ENCODE measurements around the gene ZIC5.

ZIC5 gene

DNA sequence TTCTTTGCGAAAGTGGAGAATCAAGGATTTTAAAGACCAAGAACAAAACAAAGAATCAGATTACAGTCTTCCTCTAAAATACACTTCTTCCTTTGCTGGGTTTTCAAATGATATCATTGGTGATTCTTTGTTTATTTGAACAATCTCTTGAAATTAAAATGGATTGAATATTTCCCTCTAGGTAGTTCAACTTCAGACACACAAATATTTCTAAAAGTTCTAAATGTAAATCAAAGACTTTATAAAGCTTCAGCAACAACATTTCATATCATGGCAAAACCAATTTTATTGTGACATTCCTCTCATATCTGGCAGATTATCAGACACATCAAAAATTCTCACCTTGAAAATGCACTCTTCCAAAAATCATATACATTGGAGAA lies 23.1 kb upstream of the ZIC5 start:
- Histone ChIP-seq H2BK15ac (ENCODE audit: low read length) (no peak overlapping the region), H3K14ac (ENCODE audit: low read length) (no peak overlapping the region), H3K4me1 (ENCODE audit: control insufficient read depth in 2 of 2, insufficient read depth in 1 of 2, low read depth in 1 of 2, low read length in 2 of 2) (peaks cover 16 to 40% of the 10 kb centered on the region in 2 donors), H4K8ac (ENCODE audit: low read depth, low read length) (no peak overlapping the region), H2BK120ac (ENCODE audit: low read depth, low read length) (no peak overlapping the region), H3K23ac (ENCODE audit: low read depth, low read length, poor library complexity) (no peak overlapping the region), H2AFZ (ENCODE audit: low read length) (no peak overlapping the region), H4K91ac (ENCODE audit: low read depth, low read length, poor library complexity) (no peak overlapping the region), H3K79me1 (ENCODE audit: low read depth, low read length) (peaks cover 6% of the 10 kb centered on the region), H3K9me3 (replicated peaks in 1 of 2; ENCODE audit: control insufficient read depth in 2 of 2, insufficient read depth in 1 of 2, low read depth in 1 of 2, low read length in 2 of 2) (peaks cover 0 to 3% of the 10 kb centered on the region in 2 donors), H2BK5ac (ENCODE audit: low read length) (no peak overlapping the region), H3K4ac (ENCODE audit: low read length) (no peak overlapping the region), H3K4me3 (ENCODE audit: low read length in 2 of 2) (no peak overlapping the region), H3K27ac (replicated peaks; ENCODE audit: low read length) (no peak overlapping the region), H3K4me2 (ENCODE audit: insufficient read depth, low read length, poor library complexity, severe bottlenecking) (no peak overlapping the region), H2AK5ac (ENCODE audit: low read depth, low read length) (no peak overlapping the region), H3K36me3 (replicated peaks in 1 of 2; ENCODE audit: control insufficient read depth in 2 of 2, insufficient read depth in 2 of 2, low read length in 2 of 2) (peaks cover 0 to 6% of the 10 kb centered on the region in 2 donors), H3K18ac (ENCODE audit: low read length) (no peak overlapping the region), H3K27me3 (ENCODE audit: control insufficient read depth in 3 of 3, insufficient read depth in 3 of 3, low read depth in 1 of 3, low read length in 3 of 3) (peaks cover 15 to 65% (median 50%) of the 10 kb centered on the region in 3 experiments), H2BK12ac (ENCODE audit: low read length) (no peak overlapping the region), H3K9ac (ENCODE audit: low read depth, low read length, poor library complexity) (no peak overlapping the region)
- WGBS, 2 donors (ENCODE audit: extremely low coverage in 2 of 2, insufficient read length in 2 of 2, insufficient replicate concordance in 1 of 2), result no CpG with 5 or more reads among the region's 1 CpG
- peak; percentile 9 for DNase-seq (ENCODE audit: low spot score)

DNA sequence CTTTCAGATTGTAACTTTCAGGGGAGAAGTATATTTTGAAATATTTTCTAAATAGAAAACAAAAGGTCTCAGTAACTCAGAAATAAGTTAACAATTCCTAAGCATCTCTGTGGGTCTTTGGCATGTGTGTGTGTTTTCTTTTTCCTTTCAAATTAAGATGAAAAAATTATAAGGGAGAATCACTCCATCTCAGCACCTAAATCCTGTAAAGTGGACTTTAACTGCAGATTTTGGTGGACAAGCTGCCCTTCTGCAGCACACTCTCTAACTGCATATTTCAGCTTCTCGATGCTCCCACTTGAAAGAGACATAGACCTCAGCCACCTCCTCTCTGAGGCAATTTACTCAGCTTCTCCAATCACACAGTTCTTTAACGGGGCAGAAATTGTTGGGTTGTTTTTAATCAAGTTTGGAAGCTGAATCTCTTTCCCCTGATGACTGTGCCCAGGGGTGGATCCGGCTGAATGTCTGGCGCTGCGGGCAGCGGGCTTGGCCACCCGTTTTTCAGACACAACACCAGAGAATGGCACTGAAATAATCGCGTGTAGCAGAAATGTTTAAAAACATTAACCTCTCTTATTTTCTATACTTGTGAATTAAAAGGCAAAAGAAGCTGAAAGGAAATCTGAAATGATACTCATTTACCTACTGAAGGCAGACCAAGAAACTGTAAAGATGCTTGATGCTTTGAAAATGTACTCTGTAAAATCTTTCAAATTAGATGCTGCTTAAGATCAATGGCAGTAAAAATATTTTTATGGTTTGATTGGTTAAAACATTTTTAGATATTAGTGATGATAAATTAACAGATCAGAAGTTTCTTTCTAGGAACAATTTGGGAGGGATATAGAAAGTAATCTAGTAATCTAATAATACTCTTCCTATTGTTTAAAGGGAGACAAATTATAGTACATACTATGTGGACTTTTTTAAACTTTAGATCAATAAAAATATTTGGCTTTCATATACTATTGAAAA lies 22.4 kb upstream of the ZIC5 start:
- Histone ChIP-seq H3K14ac (ENCODE audit: low read length) (no peak overlapping the region), H3K36me3 (replicated peaks in 1 of 2; ENCODE audit: control insufficient read depth in 2 of 2, insufficient read depth in 2 of 2, low read length in 2 of 2) (peaks cover 0 to 13% of the 10 kb centered on the region in 2 donors), H3K9me3 (replicated peaks in 1 of 2; ENCODE audit: control insufficient read depth in 2 of 2, insufficient read depth in 1 of 2, low read depth in 1 of 2, low read length in 2 of 2) (peaks cover 0 to 3% of the 10 kb centered on the region in 2 donors), H2AK5ac (ENCODE audit: low read depth, low read length) (no peak overlapping the region), H3K4me3 (ENCODE audit: low read length in 2 of 2) (no peak overlapping the region), H2BK15ac (ENCODE audit: low read length) (no peak overlapping the region), H2BK12ac (ENCODE audit: low read length) (no peak overlapping the region), H2BK120ac (ENCODE audit: low read depth, low read length) (no peak overlapping the region), H2BK5ac (ENCODE audit: low read length) (no peak overlapping the region), H3K79me1 (ENCODE audit: low read depth, low read length) (peaks cover 6% of the 10 kb centered on the region), H3K4me2 (ENCODE audit: insufficient read depth, low read length, poor library complexity, severe bottlenecking) (no peak overlapping the region), H3K27ac (replicated peaks; ENCODE audit: low read length) (no peak overlapping the region), H4K8ac (ENCODE audit: low read depth, low read length) (no peak overlapping the region), H3K9ac (ENCODE audit: low read depth, low read length, poor library complexity) (no peak overlapping the region), H3K27me3 (ENCODE audit: control insufficient read depth in 3 of 3, insufficient read depth in 3 of 3, low read depth in 1 of 3, low read length in 3 of 3) (peaks cover 16 to 72% (median 50%) of the 10 kb centered on the region in 3 experiments), H3K23ac (ENCODE audit: low read depth, low read length, poor library complexity) (no peak overlapping the region), H3K4ac (ENCODE audit: low read length) (no peak overlapping the region), H4K91ac (ENCODE audit: low read depth, low read length, poor library complexity) (no peak overlapping the region), H3K4me1 (ENCODE audit: control insufficient read depth in 2 of 2, insufficient read depth in 1 of 2, low read depth in 1 of 2, low read length in 2 of 2) (peaks cover 19 to 40% of the 10 kb centered on the region in 2 donors), H3K18ac (ENCODE audit: low read length) (no peak overlapping the region), H2AFZ (ENCODE audit: low read length) (no peak overlapping the region)
- no CpG with 5 or more reads among the region's 9 CpGs for WGBS, 2 donors (ENCODE audit: extremely low coverage in 2 of 2, insufficient read length in 2 of 2, insufficient replicate concordance in 1 of 2)
- DNase-seq (ENCODE audit: low spot score), result peak; percentile 35

DNA sequence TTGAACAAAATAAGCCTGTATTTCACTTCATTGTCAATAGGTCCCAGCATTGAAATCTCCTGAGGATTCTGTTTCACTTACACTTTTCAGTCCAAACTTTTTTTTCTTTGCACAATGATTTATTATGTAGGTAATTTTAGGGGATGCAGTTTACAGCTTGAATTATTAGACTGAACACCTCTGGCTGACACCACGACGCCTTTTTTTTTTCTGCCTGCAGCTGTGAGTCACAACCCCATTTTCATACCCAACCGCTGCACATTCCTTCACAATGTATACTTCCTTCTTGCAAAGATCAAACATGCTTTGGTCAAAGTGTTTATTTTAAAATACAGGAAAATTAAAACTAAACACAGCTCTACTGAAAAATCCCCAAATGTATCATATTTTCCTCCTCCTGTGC lies 21.4 kb upstream of the ZIC5 start:
- H3K4me1 ChIP-seq (ENCODE audit: control insufficient read depth in 2 of 2, insufficient read depth in 1 of 2, low read depth in 1 of 2, low read length in 2 of 2), result peaks cover 24 to 46% of the 10 kb centered on the region in 2 donors

More for the DNA sequence above, 21.4 kb upstream of the ZIC5 start:
- Histone ChIP-seq H3K23ac (ENCODE audit: low read depth, low read length, poor library complexity) (no peak overlapping the region), H3K9ac (ENCODE audit: low read depth, low read length, poor library complexity) (no peak overlapping the region), H4K8ac (ENCODE audit: low read depth, low read length) (no peak overlapping the region), H2BK15ac (ENCODE audit: low read length) (no peak overlapping the region), H2BK12ac (ENCODE audit: low read length) (no peak overlapping the region), H2BK5ac (ENCODE audit: low read length) (no peak overlapping the region), H3K27me3 (ENCODE audit: control insufficient read depth in 3 of 3, insufficient read depth in 3 of 3, low read depth in 1 of 3, low read length in 3 of 3) (peaks cover 17 to 78% (median 45%) of the 10 kb centered on the region in 3 experiments), H2BK120ac (ENCODE audit: low read depth, low read length) (no peak overlapping the region), H3K36me3 (replicated peaks in 1 of 2; ENCODE audit: control insufficient read depth in 2 of 2, insufficient read depth in 2 of 2, low read length in 2 of 2) (peaks cover 0 to 16% of the 10 kb centered on the region in 2 donors), H3K4me3 (ENCODE audit: low read length in 2 of 2) (no peak overlapping the region), H3K4me2 (ENCODE audit: insufficient read depth, low read length, poor library complexity, severe bottlenecking) (no peak overlapping the region), H3K27ac (replicated peaks; ENCODE audit: low read length) (no peak overlapping the region), H2AK5ac (ENCODE audit: low read depth, low read length) (no peak overlapping the region), H3K9me3 (replicated peaks in 1 of 2; ENCODE audit: control insufficient read depth in 2 of 2, insufficient read depth in 1 of 2, low read depth in 1 of 2, low read length in 2 of 2) (peaks cover 0 to 3% of the 10 kb centered on the region in 2 donors), H3K4ac (ENCODE audit: low read length) (no peak overlapping the region), H4K91ac (ENCODE audit: low read depth, low read length, poor library complexity) (no peak overlapping the region), H3K18ac (ENCODE audit: low read length) (no peak overlapping the region), H3K14ac (ENCODE audit: low read length) (no peak overlapping the region), H2AFZ (ENCODE audit: low read length) (no peak overlapping the region), H3K79me1 (ENCODE audit: low read depth, low read length) (peaks cover 6% of the 10 kb centered on the region)
- WGBS, 2 donors (ENCODE audit: extremely low coverage in 2 of 2, insufficient read length in 2 of 2, insufficient replicate concordance in 1 of 2), result no CpG with 5 or more reads among the region's 3 CpGs
- DNase-seq (ENCODE audit: low spot score), result peak; percentile 21

All from neuronal stem cell (in vitro differentiated cells).